GM12878 (cell line): ENCODE data around the gene PUS10. TPM values are rescaled to one million over a fixed set of nuclear protein-coding genes. Genes with fewer than 3 reads are reported as not detected.

Experiments
- ATAC-seq: fragments of 200-7000 bp; cut with Tn5 transposase; 3 replicates; pipeline ENCODE4 v1.9.1; 2020; ENCODE audit warnings: mild to moderate bottlenecking, moderate library complexity
- BruUV-seq: library from RNA; stranded (reverse); fragments of 400-500 nt; replicated peaks from 2 replicates; lab custom pipeline; 2021; lab: Mats Ljungman, UMichigan
- CTCF ChIA-PET: fragments of 300-600 bp; sonication (Branson Sonifier 250); formaldehyde crosslinking; extraction: SDS; loops from one replicate; lab custom pipeline; 2021; ENCODE audit warnings: inconsistent platforms; lab: Yijun Ruan, JAX
- POLR2A ChIA-PET: fragments of 350-600 bp; formaldehyde crosslinking; extraction: SDS; loops from one replicate; lab custom pipeline; 2021; ENCODE audit warnings: inconsistent platforms; lab: Charles Lee
- RAD21 ChIA-PET: fragments of 300-600 bp; sonication (Branson Sonifier 250); formaldehyde crosslinking; loops from one replicate; lab custom pipeline; 2023; ENCODE audit warnings: antibody characterized with exemption; ENCODE audit not compliant: unreplicated experiment; lab: Charles Lee
- SMC1A ChIA-PET: fragments of 300-600 bp; sonication (Branson Sonifier 250); formaldehyde crosslinking; loops from one replicate; lab custom pipeline; 2023; ENCODE audit not compliant: unreplicated experiment, uncharacterized antibody; lab: Charles Lee
- DNase-seq: peaks from one replicate; pipeline ENCODE4 v3.0.0-alpha.2; 2011; ENCODE audit warnings: low read depth, low spot score
- FAIRE-seq: peaks from 3 replicates; lab custom pipeline; 2011; peaks lifted over from hg19 to GRCh38; lab: Jason Lieb, UNC
- H2AFZ ChIP-seq: 2 replicates; pipeline ENCODE4 v1.6.0; 2011; ENCODE audit warnings: low read depth, low read length, control low read depth; ENCODE audit not compliant: control insufficient read depth
- H3K27ac ChIP-seq: 2 replicates; pipeline ENCODE4 v1.5.1; 2011; ENCODE audit warnings: control low read depth; ENCODE audit not compliant: control insufficient read depth, insufficient read depth
- H3K27me3 ChIP-seq, 2 experiments: replicated peaks in 1 of 2; 2 replicates each; pipeline versions ENCODE4 v1.6.0 to v1.6.1; 2011; ENCODE audit warnings: low read length in 1 of 2; ENCODE audit not compliant: control insufficient read depth in 2 of 2, insufficient read depth in 2 of 2
- H3K36me3 ChIP-seq, 2 experiments: 2 replicates each; pipeline ENCODE4 v1.5.1; 2011; ENCODE audit warnings: low read length in 1 of 2; ENCODE audit not compliant: control insufficient read depth in 2 of 2, insufficient read depth in 2 of 2
- H3K4me1 ChIP-seq: 2 replicates; pipeline ENCODE4 v1.6.1; 2011; ENCODE audit warnings: mild to moderate bottlenecking, low read length, moderate library complexity, mixed read lengths; ENCODE audit not compliant: control insufficient read depth, insufficient read depth
- H3K4me2 ChIP-seq: 2 replicates; pipeline ENCODE4 v1.6.0; 2011; ENCODE audit warnings: control low read depth; ENCODE audit not compliant: control insufficient read depth, insufficient read depth
- H3K4me3 ChIP-seq: fragments of 200-600 bp; sonication (generic); 2 replicates; pipeline ENCODE4 v1.5.1; 2016
- H3K79me2 ChIP-seq: 2 replicates; pipeline ENCODE4 v1.6.0; 2011; ENCODE audit warnings: low read length; ENCODE audit not compliant: control insufficient read depth, insufficient read depth
- H3K9ac ChIP-seq: 2 replicates; pipeline ENCODE4 v1.8.0; 2011; ENCODE audit warnings: low read length, control low read depth, mixed read lengths; ENCODE audit not compliant: control insufficient read depth, insufficient read depth
- H3K9me3 ChIP-seq: replicated peaks from 3 replicates; pipeline ENCODE4 v1.5.1; 2011; ENCODE audit warnings: mild to moderate bottlenecking, low read length; ENCODE audit not compliant: control insufficient read depth, insufficient read depth
- H4K20me1 ChIP-seq: 2 replicates; pipeline ENCODE4 v1.6.0; 2011; ENCODE audit not compliant: control insufficient read depth, insufficient read depth
- CHD1 ChIP-seq: IDR thresholded peaks from 2 replicates; pipeline ENCODE4 v1.6.1; 2012; ENCODE audit warnings: low read depth, low read length, improper control_type of control experiment
- NFYA ChIP-seq: IDR thresholded peaks from 2 replicates; pipeline ENCODE4 v1.6.1; 2011; ENCODE audit warnings: low read depth, mild to moderate bottlenecking, low read length, improper control_type of control experiment, borderline replicate concordance
- POLR2A ChIP-seq: IDR thresholded peaks from 2 replicates; pipeline ENCODE4 v1.6.1; 2011; ENCODE audit warnings: low read depth, mild to moderate bottlenecking, low read length
- POLR2AphosphoS5 ChIP-seq: IDR thresholded peaks from 2 replicates; pipeline ENCODE4 v1.6.1; 2011; ENCODE audit warnings: mild to moderate bottlenecking, low read length, inconsistent platforms
- RUNX3 ChIP-seq: IDR thresholded peaks from 2 replicates; pipeline ENCODE4 v1.6.1; 2012; ENCODE audit warnings: low read length, inconsistent platforms
- TCF12 ChIP-seq: IDR thresholded peaks from 2 replicates; pipeline ENCODE4 v1.6.1; 2011; ENCODE audit warnings: low read depth, mild to moderate bottlenecking, low read length
- ZNF207 ChIP-seq: fragments of 450-650 bp; IDR thresholded peaks from 2 replicates; pipeline ENCODE4 v1.6.1; 2014; ENCODE audit warnings: antibody characterized with exemption, mild to moderate bottlenecking, borderline replicate concordance
- ZNF24 ChIP-seq: fragments of 450-650 bp; IDR thresholded peaks from 2 replicates; pipeline ENCODE4 v1.6.1; 2017; ENCODE audit warnings: antibody characterized with exemption, mild to moderate bottlenecking
- WGBS: methylation state at CpG from one replicate; pipeline ENCODE4 v1.1.6; 2016; ENCODE audit warnings: low lambda C conversion rate; ENCODE audit not compliant: insufficient replicate concordance, insufficient coverage; ENCODE audit errors: missing lambda C conversion rate; 5-methylcytosine and 5-hydroxymethylcytosine counted together
- in situ Hi-C: fragments of 300-500 bp; cut with MboI; formaldehyde crosslinking; loops from 9 replicates; pipeline ENCODE4 v1.14.3; 2018; ENCODE audit warnings: mixed read lengths
- intact Hi-C: fragments of 100-400 bp; cut with micrococcal nuclease; formaldehyde crosslinking; loops from one replicate; pipeline ENCODE4 v1.14.2; 2022; ENCODE audit not compliant: unreplicated experiment
- polyA plus RNA-seq, 11 experiments: library from polyadenylated mRNA; depleted of rRNA in 4 of 11; unstranded in 6 of 11; stranded (reverse) in 5 of 11; fragments of >200 nt; fragmentation: Nextera tagmentation in 4 of 11; fragmentation: Illumina TruSeq in 1 of 11; extraction: Ambion mirVana in 4 of 11; extraction: Trizol in 1 of 11; gene quantifications; 1 replicate in 1 of 11; 2 replicates in 10 of 11; pipeline versions ENCODE4 v1.2.1 to v1.2.3, GENCODE V29; 2011 to 2016; ENCODE audit warnings: inconsistent platforms in 2 of 11, missing spikeins in 2 of 11, low read depth in 1 of 11
- total RNA-seq, 4 experiments: library from RNA; depleted of rRNA in 3 of 4; stranded (reverse); fragments of >200 nt in 3 of 4; fragmentation: Illumina TruSeq in 1 of 4; extraction: Trizol in 1 of 4; gene quantifications; 2 replicates each; pipeline versions ENCODE4 v1.2.1 to v1.2.3, GENCODE V29; 2013 to 2021

PUS10 gene
- total and polyA plus RNA-seq, 10 of the 15 experiments (the other 5 are each of a cell fraction or from before 2014, with no cell fraction given), result 9.1 to 17.0 (median 13.0) TPM

DNA sequence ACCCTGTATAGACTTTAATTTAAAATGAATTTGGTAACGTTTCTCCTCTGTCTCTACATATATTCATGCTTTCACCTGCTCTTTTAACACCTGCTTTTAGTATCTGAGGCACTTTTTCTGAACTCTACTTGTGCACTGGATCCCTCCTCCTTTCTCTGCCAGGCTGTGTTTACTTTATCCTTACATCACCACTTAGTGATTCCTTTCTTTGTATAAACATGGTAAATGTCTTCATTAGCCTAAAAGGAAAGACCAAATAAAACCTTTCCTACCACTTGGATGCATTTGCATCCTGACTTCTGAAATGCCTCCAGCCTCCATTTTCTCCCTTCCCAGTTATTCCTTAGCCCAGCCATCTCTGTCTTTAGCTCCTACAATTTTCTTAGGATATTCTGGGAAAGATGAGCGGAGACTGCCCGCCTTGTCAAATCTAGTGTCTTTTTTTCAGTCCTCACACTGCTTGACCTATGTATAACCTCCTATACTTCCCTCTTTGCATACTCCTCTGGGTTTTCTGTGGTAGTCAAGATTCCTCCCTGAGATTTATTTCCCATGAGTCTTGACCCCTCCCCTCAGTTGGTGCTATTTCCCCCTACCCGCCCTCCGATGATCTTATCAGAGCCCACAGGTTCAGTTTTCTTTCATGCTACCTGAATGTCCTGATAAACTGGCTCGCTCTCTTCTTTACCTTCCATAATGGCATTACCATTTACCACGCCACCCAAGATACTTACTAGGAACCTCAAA, 91.9 kb downstream of the PUS10 start:
- ChIA-PET POLR2A (interaction anchor here (1.0 kb wide), 1 partner anchor 25 kb away, joined by 3 read pairs; no protein-coding TSS in a partner anchor), RAD21 (interaction anchor here (1.2 kb wide), 1 partner anchor 73 kb away, joined by 4 read pairs; no protein-coding TSS in a partner anchor), SMC1A (interaction anchor here (1.1 to 1.9 kb wide), 5 partner anchors 13 to 111 kb away, joined by 3 to 6 read pairs (median 4); no protein-coding TSS in a partner anchor), CTCF (interaction anchor here (0.7 to 1.0 kb wide), 2 partner anchors 42 to 217 kb away, joined by 4 read pairs; no protein-coding TSS in a partner anchor)
- no peak overlapping the region for H3K4me3 ChIP-seq
- no peak overlapping the region for H3K4me2 ChIP-seq
- peaks cover 7% of the 10 kb centered on the region for H3K9me3 ChIP-seq
- H3K36me3 ChIP-seq, result peaks cover 13 to 39% of the 10 kb centered on the region in 2 experiments
- H3K9ac ChIP-seq, result no peak overlapping the region
- in situ Hi-C loops, result no loop called here
- no peak overlapping the region for H3K27ac ChIP-seq
- intact Hi-C loops, result no loop called here
- BruUV-seq, result no TSS peak
- DNase-seq, result no peak
- no peaks in the 10 kb centered on the region for H4K20me1 ChIP-seq
- no peaks in the 10 kb centered on the region for H3K79me2 ChIP-seq
- WGBS, result 82% methylated on average over 7 of the region's 7 CpGs
- TF ChIP-seq POLR2A (no peak), CHD1 (no peak), ZNF24 (no peak), RUNX3 (no peak), NFYA (no peak)
- no peaks in the 10 kb centered on the region for H3K4me1 ChIP-seq
- ATAC-seq, result no peak
- no peaks in the 10 kb centered on the region for H3K27me3 ChIP-seq
- FAIRE-seq, result no peak
- no peak overlapping the region for H2AFZ ChIP-seq

- 0 out of 2 replicates have a peak, but pooled peaks have one; percentile 47 for TF ChIP-seq POLR2AphosphoS5
- TF ChIP-seq TCF12, result no peak
- no peak for TF ChIP-seq ZNF207
- TF ChIP-seq POLR2A, result peak; percentile 47
- no peaks in the 10 kb centered on the region for H4K20me1 ChIP-seq
- RAD21 ChIA-PET, result no interaction called here
- CTCF ChIA-PET, result interaction anchor here (1.1 to 1.6 kb wide), 2 partner anchors 8 to 93 kb away, joined by 3 to 4 read pairs; no protein-coding TSS in a partner anchor
- no peak overlapping the region for H2AFZ ChIP-seq
- peaks cover 6 to 15% of the 10 kb centered on the region in 2 experiments; a peak in 3 of 4 replicates for H3K36me3 ChIP-seq
- no peaks in the 10 kb centered on the region for H3K9me3 ChIP-seq
- H3K4me2 ChIP-seq, result no peak overlapping the region
- no peak overlapping the region for H3K9ac ChIP-seq
- no peaks in the 10 kb centered on the region for H3K27me3 ChIP-seq
- DNase-seq (no peak), FAIRE-seq (no peak), ATAC-seq (no peak)
- in situ Hi-C loops (no loop called here), intact Hi-C loops (no loop called here)
- no TSS peak for BruUV-seq
- 91% methylated on average over 6 of the region's 8 CpGs for WGBS
- H3K4me3 ChIP-seq, result no peak overlapping the region
- POLR2A ChIA-PET, result no interaction called here
- no peak overlapping the region for H3K27ac ChIP-seq
- SMC1A ChIA-PET, result interaction anchor here (1.6 kb wide), 1 partner anchor 44 kb away, joined by 4 read pairs; no protein-coding TSS in a partner anchor
- no peaks in the 10 kb centered on the region for H3K4me1 ChIP-seq
- peaks cover 3% of the 10 kb centered on the region for H3K79me2 ChIP-seq
Observed at GRCh38 chr2:60907329-60907728, 110.7 kb downstream of the PUS10 start.
